ENCODE measurements around the gene TTLL4. TPM values are rescaled to one million over a fixed set of nuclear protein-coding genes. Genes with fewer than 3 reads are reported as not detected.

TTLL4 gene
- total and polyA plus RNA-seq, 11 donors: 5.3 to 14.0 (median 6.0) TPM

DNA sequence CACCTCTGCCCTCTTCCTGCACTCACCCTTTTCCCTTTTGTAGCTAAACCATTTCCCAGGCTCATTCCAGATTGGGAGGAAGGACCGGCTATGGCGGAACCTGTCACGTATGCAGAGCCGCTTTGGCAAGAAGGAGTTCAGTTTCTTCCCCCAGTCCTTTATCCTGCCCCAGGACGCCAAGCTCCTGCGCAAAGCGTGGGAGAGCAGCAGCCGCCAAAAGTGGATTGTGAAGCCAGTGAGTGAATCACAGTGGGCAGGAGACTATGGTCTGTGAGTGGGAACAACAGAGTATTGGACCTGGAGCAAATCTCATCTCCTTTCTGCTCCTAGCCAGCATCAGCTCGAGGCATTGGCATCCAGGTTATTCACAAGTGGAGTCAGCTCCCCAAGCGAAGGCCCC is 36.3 kb downstream of the TTLL4 start:
- TF ChIP-seq, protein P1, sequence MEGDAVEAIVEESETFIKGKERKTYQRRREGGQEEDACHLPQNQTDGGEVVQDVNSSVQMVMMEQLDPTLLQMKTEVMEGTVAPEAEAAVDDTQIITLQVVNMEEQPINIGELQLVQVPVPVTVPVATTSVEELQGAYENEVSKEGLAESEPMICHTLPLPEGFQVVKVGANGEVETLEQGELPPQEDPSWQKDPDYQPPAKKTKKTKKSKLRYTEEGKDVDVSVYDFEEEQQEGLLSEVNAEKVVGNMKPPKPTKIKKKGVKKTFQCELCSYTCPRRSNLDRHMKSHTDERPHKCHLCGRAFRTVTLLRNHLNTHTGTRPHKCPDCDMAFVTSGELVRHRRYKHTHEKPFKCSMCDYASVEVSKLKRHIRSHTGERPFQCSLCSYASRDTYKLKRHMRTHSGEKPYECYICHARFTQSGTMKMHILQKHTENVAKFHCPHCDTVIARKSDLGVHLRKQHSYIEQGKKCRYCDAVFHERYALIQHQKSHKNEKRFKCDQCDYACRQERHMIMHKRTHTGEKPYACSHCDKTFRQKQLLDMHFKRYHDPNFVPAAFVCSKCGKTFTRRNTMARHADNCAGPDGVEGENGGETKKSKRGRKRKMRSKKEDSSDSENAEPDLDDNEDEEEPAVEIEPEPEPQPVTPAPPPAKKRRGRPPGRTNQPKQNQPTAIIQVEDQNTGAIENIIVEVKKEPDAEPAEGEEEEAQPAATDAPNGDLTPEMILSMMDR (IDR thresholded peaks at IDR 0.05): no peak
- peaks cover 0 to 51% (median 14%) of the 10 kb centered on the region in 12 donors for H3K4me1 ChIP-seq
- peaks cover 0 to 65% (median 58%) of the 10 kb centered on the region in 9 donors for H3K36me3 ChIP-seq
- no peaks in the 10 kb centered on the region for H3K9me3 ChIP-seq
- H3K27ac ChIP-seq: peak overlapping the region in 5 of 12 donors; percentile 44 to 79 (median 73)
- H3K4me3 ChIP-seq: no peak overlapping the region
- ATAC-seq (peak in 1 of 4 donors; percentile 63), DNase-seq (peak in 2 of 5 donors; percentile 34 to 63)
- WGBS, 4 donors: 82 to 91% (median 91%) methylated on average over 10 of the region's 10 CpGs
- H3K27me3 ChIP-seq: no peaks in the 10 kb centered on the region
- intact Hi-C loops (cut with DNase I): loop anchor here in 1 of 10 donors (5.0 kb wide), 1 partner anchor 85 kb away; the partner anchor contains the start of gene PRKAG3

DNA sequence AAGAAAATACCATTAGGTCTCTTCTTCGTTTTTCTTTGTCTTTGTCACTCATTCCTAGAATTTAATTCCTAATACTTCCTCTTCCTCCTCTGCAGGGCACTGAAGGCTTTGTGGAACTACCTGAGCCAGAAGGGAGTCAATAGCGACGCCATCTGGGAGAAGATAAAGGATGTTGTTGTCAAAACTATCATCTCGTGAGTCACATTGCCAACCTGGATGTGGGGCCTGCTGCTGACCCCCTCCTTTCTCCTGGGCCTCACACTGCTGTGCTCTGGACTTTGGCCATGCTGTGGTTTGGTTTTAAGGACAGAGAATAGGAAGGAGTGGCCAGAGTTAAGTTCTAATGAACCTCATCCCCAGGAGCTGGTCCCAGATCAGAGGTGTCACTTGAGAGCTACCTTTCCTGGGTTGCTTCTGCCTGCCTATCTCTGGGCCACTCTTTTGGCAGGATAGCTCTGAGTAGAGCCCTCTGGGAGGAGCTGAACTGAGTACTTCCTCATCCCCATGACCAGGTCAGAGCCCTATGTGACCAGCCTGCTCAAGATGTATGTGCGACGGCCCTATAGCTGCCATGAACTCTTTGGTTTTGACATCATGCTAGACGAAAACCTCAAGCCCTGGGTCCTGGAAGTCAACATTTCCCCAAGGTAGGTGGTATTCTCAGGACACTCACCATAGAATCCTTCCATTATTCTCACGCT is 38.3 kb downstream of the TTLL4 start:
- intact Hi-C loops (cut with DNase I): loop anchor here in 1 of 10 donors (5.0 kb wide), 1 partner anchor 83 kb away; the partner anchor contains the start of gene PRKAG3
- Histone ChIP-seq H3K36me3 (peaks cover 0 to 82% (median 72%) of the 10 kb centered on the region in 9 donors), H3K9me3 (no peaks in the 10 kb centered on the region), H3K27ac (no peak overlapping the region), H3K4me1 (peaks cover 0 to 32% (median 14%) of the 10 kb centered on the region in 12 donors), H3K4me3 (no peak overlapping the region), H3K27me3 (no peaks in the 10 kb centered on the region)
- no peak for TF ChIP-seq POLR2A (IDR thresholded peaks at IDR 0.05)
- TF ChIP-seq, protein P1 (IDR thresholded peaks at IDR 0.05): no peak
- WGBS, 4 donors: 92 to 96% (median 94%) methylated on average over 8 of the region's 8 CpGs
- no peak for ATAC-seq
- no peak for DNase-seq

DNA sequence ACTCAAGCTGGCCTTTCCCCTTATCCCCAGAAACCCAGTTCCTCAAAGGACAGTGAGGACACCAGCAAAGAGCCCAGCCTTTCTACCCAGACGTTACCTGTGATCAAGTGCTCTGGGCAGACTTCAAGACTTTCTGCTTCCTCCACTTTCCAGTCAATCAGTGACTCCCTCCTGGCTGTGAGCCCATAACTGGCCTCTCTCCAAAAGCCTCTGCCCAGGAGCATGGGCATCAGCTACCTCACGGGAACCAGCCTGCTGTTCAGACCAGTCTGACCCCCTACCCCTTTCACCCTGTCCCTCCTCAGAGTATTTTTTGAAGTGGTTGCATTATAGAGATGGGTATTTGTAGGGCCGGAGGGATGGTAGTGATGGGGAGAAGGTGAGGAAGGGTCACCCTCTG is 43.6 kb downstream of the TTLL4 start:
- ATAC-seq: no peak
- TF ChIP-seq, protein P1 (IDR thresholded peaks at IDR 0.05): no peak
- H3K27me3 ChIP-seq: no peaks in the 10 kb centered on the region
- no peak for DNase-seq
- 89 to 96% (median 93%) methylated on average over 3 of the region's 3 CpGs for WGBS, 4 donors
- no peaks in the 10 kb centered on the region for H3K9me3 ChIP-seq
- H3K4me1 ChIP-seq: peaks cover 0 to 8% (median 0%) of the 10 kb centered on the region in 12 donors
- no peak overlapping the region for H3K27ac ChIP-seq
- H3K4me3 ChIP-seq: no peak overlapping the region
- peaks cover 0 to 83% (median 64%) of the 10 kb centered on the region in 9 donors for H3K36me3 ChIP-seq
- intact Hi-C loops (cut with DNase I): no loop called here

DNA sequence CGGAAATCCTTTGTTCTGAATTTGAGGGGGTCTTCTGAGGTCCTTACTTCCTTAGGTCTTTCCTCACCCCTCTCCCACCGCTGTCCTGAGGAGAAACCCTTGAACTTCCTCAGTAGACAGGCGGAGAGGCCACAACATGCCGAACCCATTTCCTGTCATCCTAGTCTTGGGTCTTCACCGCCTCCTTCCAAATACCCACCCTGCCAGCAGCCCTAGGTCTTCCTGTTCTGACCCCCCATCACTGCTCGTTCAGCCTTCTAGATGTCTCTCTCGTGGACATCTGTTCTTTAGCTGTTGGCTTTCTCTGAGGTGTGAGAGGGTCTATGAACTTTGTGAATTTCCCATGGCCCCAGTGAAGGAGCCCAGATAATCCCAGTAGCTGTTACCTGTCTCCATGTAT is 44.1 kb downstream of the TTLL4 start:
- DNase-seq (no peak), ATAC-seq (no peak)
- Histone ChIP-seq H3K4me1 (peaks cover 0 to 8% (median 0%) of the 10 kb centered on the region in 12 donors), H3K27ac (no peak overlapping the region), H3K27me3 (no peaks in the 10 kb centered on the region), H3K36me3 (peaks cover 0 to 77% (median 58%) of the 10 kb centered on the region in 9 donors), H3K9me3 (no peaks in the 10 kb centered on the region), H3K4me3 (no peak overlapping the region)
- TF ChIP-seq, protein P1 (IDR thresholded peaks at IDR 0.05): no peak
- TF ChIP-seq POLR2A (IDR thresholded peaks at IDR 0.05): no peak
- 90 to 94% (median 93%) methylated on average over 7 of the region's 7 CpGs for WGBS, 4 donors
- intact Hi-C loops (cut with DNase I): no loop called here
